Measurements from ENCODE around the gene ATF1. TPM values are rescaled to one million over a fixed set of nuclear protein-coding genes. Genes with fewer than 3 reads are reported as not detected.
"Not testable (repeated sequence)": the region's sequence is repeated elsewhere in the genome, so short reads cannot be mapped to it uniquely, and the experiment has no call there.

Gene ATF1
- total RNA-seq, 2 donors from 2014 or later = 7.5 to 9.6 TPM

GRCh38 chr12:50803230-50803875, 39.5 kb downstream of the ATF1 start:
- no peak overlapping the region for H3K27ac ChIP-seq
- H3K27me3 ChIP-seq = no peaks in the 10 kb centered on the region
- WGBS, 2 donors = 95 to 96% methylated on average over 2 of the region's 2 CpGs
- intact Hi-C loops (cut with DNase I) = no loop called here
- H3K4me3 ChIP-seq = no peak overlapping the region
- TF ChIP-seq CTCF (IDR thresholded peaks at IDR 0.05) (no peak), POLR2A (IDR thresholded peaks at IDR 0.05) (no peak)
- no peak for DNase-seq
- H3K4me1 ChIP-seq = no peaks in the 10 kb centered on the region
- H3K9me3 ChIP-seq = no peaks in the 10 kb centered on the region
- ATAC-seq = no peak
- peaks cover 0 to 6% of the 10 kb centered on the region in 2 donors for H3K36me3 ChIP-seq (replicated peaks in 1 of 2; ENCODE audit: insufficient read depth in 1 of 2, low read depth in 2 of 2)

GRCh38 chr12:50806176-50806575, 42.3 kb downstream of the ATF1 start:
- H3K9me3 ChIP-seq = no peaks in the 10 kb centered on the region
- DNase-seq (no peak), ATAC-seq (no peak)
- H3K4me1 ChIP-seq = no peaks in the 10 kb centered on the region
- TF ChIP-seq CTCF (IDR thresholded peaks at IDR 0.05) (no peak), POLR2A (IDR thresholded peaks at IDR 0.05) (no peak)
- peaks cover 0 to 8% of the 10 kb centered on the region in 2 donors for H3K36me3 ChIP-seq (replicated peaks in 1 of 2; ENCODE audit: insufficient read depth in 1 of 2, low read depth in 2 of 2)
- WGBS, 2 donors = 96 to 98% methylated on average over 4 of the region's 4 CpGs
- no peaks in the 10 kb centered on the region for H3K27me3 ChIP-seq
- no peak overlapping the region for H3K27ac ChIP-seq
- no peak overlapping the region for H3K4me3 ChIP-seq
- intact Hi-C loops (cut with DNase I) = no loop called here

- DNase-seq; intact Hi-C loops (cut with DNase I); H3K9me3 ChIP-seq; H3K4me1 ChIP-seq; ATAC-seq; H3K4me3 ChIP-seq; H3K27ac ChIP-seq; H3K27me3 ChIP-seq: not testable (repeated sequence)
- 96 to 98% methylated on average over 4 of the region's 4 CpGs for WGBS, 2 donors
- H3K36me3 ChIP-seq (replicated peaks in 1 of 2; ENCODE audit: insufficient read depth in 1 of 2, low read depth in 2 of 2) = peaks cover 0 to 11% of the 10 kb centered on the region in 2 donors
Observed at GRCh38 chr12:50809131-50809530, 45.2 kb downstream of the ATF1 start.

- H3K4me3 ChIP-seq; DNase-seq; ATAC-seq; H3K27ac ChIP-seq; intact Hi-C loops (cut with DNase I); H3K27me3 ChIP-seq; H3K9me3 ChIP-seq; H3K4me1 ChIP-seq: not testable (repeated sequence)
- H3K36me3 ChIP-seq (replicated peaks in 1 of 2; ENCODE audit: insufficient read depth in 1 of 2, low read depth in 2 of 2) = peaks cover 0 to 19% of the 10 kb centered on the region in 2 donors
- WGBS, 2 donors = 89 to 95% methylated on average over 7 of the region's 7 CpGs
Observed at GRCh38 chr12:50814921-50815320, 51.0 kb downstream of the ATF1 start.

GRCh38 chr12:50820177-50820576, 56.3 kb downstream of the ATF1 start:
- peaks cover 6% of the 10 kb centered on the region for H3K4me1 ChIP-seq
- no peaks in the 10 kb centered on the region for H3K27me3 ChIP-seq
- no peak overlapping the region for H3K4me3 ChIP-seq
- H3K27ac ChIP-seq = no peak overlapping the region
- no peak for TF ChIP-seq CTCF (IDR thresholded peaks at IDR 0.05)
- no peak for TF ChIP-seq POLR2A (IDR thresholded peaks at IDR 0.05)
- no peak for DNase-seq
- H3K9me3 ChIP-seq = no peaks in the 10 kb centered on the region
- H3K36me3 ChIP-seq (replicated peaks in 1 of 2; ENCODE audit: insufficient read depth in 1 of 2, low read depth in 2 of 2) = peaks cover 0 to 8% of the 10 kb centered on the region in 2 donors
- intact Hi-C loops (cut with DNase I) = loop anchor here (10.0 kb wide), 1 partner anchor 525 kb away; the partner anchor contains the start of gene CELA1
- ATAC-seq = no peak

- WGBS, 2 donors = 83 to 93% methylated on average over 1 of the region's 1 CpG
- H3K4me1 ChIP-seq = peaks cover 14% of the 10 kb centered on the region
- DNase-seq = no peak
- H3K4me3 ChIP-seq = no peak overlapping the region
- intact Hi-C loops (cut with DNase I) = loop anchor here (10.0 kb wide), 1 partner anchor 523 kb away; the partner anchor contains the start of gene CELA1
- ATAC-seq = no peak
- no peaks in the 10 kb centered on the region for H3K9me3 ChIP-seq
- H3K36me3 ChIP-seq (replicated peaks in 1 of 2; ENCODE audit: insufficient read depth in 1 of 2, low read depth in 2 of 2) = no peaks in the 10 kb centered on the region
- TF ChIP-seq CTCF (IDR thresholded peaks at IDR 0.05) (no peak), POLR2A (IDR thresholded peaks at IDR 0.05) (no peak)
- H3K27me3 ChIP-seq = no peaks in the 10 kb centered on the region
- no peak overlapping the region for H3K27ac ChIP-seq
Observed at GRCh38 chr12:50822082-50822481, 58.2 kb downstream of the ATF1 start.

- WGBS, 2 donors = 81 to 82% methylated on average over 11 of the region's 11 CpGs
- H3K27ac ChIP-seq; H3K27me3 ChIP-seq; H3K9me3 ChIP-seq; ATAC-seq; DNase-seq; H3K4me3 ChIP-seq; H3K36me3 ChIP-seq (replicated peaks in 1 of 2; ENCODE audit: insufficient read depth in 1 of 2, low read depth in 2 of 2): not testable (repeated sequence)
- intact Hi-C loops (cut with DNase I) = loop anchor here (10.0 kb wide), 1 partner anchor 521 kb away; the partner anchor contains the start of gene CELA1
- H3K4me1 ChIP-seq = peaks cover 14% of the 10 kb centered on the region
Observed at GRCh38 chr12:50823724-50824123, 59.8 kb downstream of the ATF1 start.
